GM19239 (cell line): ENCODE measurements around the gene ZFPM1.

Experiments used
- DNase-seq: peaks from one replicate; pipeline ENCODE4 v3.0.0; 2011; ENCODE audit warnings: low spot score; ENCODE audit not compliant: insufficient read length
- FAIRE-seq: peaks from 2 replicates; lab custom pipeline; 2011; peaks lifted over from hg19 to GRCh38; lab: Jason Lieb, UNC

The ZFPM1 gene

GRCh38 chr16:88577166-88577565 is 124.1 kb downstream of the ZFPM1 start:
- FAIRE-seq = no peak
- DNase-seq = no peak

GRCh38 chr16:88578446-88579313 is 125.6 kb downstream of the ZFPM1 start:
- FAIRE-seq (no peak), DNase-seq (no peak)

- DNase-seq (no peak), FAIRE-seq (no peak)
Measured at GRCh38 chr16:88580371-88580770, 127.3 kb downstream of the ZFPM1 start.

- FAIRE-seq (no peak), DNase-seq (no peak)
Measured at GRCh38 chr16:88581033-88581432, 128.0 kb downstream of the ZFPM1 start.

- no peak for DNase-seq
- FAIRE-seq = no peak
Measured at GRCh38 chr16:88582912-88583575, 130.0 kb downstream of the ZFPM1 start.

- DNase-seq (no peak), FAIRE-seq (no peak)
Measured at GRCh38 chr16:88584676-88585075, 131.6 kb downstream of the ZFPM1 start.

- FAIRE-seq (no peak), DNase-seq (no peak)
Measured at GRCh38 chr16:88585269-88585668, 132.2 kb downstream of the ZFPM1 start.

GRCh38 chr16:88585927-88586581 is 133.0 kb downstream of the ZFPM1 start:
- FAIRE-seq (no peak), DNase-seq (no peak)
